ENCODE results near the gene RNF213.

DNA sequence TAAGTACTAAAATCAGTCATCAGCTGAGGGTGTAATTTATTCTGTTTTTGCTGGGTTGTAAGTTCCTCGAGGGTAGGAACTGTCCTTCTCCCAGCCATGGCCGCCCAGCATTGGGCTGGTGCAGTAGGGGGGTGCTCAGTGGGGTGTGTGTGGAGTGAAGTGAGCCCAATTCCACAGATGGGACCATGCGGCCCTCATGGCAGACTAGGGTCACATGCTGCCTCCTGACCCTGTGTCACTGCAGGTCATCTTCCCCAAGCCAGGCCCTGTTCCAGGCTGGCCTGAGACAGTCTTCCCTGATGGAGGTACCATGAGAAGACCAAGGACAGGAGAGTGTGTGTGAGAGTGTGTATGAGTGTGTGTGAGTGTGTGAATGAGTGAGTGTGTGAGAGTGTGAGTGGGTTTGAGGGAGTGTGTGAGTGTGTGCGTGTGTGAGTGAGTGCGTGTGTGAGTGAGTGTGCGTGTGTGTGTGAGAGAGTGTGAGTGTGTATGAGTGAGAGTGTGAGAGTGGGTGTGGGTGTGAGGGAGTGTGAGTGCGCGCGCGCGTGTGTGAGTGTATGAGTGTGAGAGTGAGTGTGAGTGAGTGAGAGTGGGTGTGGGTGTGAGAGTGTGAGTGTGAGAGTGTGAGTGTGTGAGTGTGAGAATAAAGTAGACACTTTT is 36.7 kb upstream of the RNF213 start:
- TF ChIP-seq GATA2 (IDR thresholded peaks at IDR 0.05; ENCODE audit: low read depth, low read length) (no peak), GATA3 (IDR thresholded peaks at IDR 0.05; ENCODE audit: low read depth, low read length) (no peak)
